SK-N-SH treated with all-trans-retinoic acid at 6 μM for 48 hours (cell line): ENCODE results near the gene RNASEH1.

Experiments used
- ATAC-seq: fragments of 200-7000 bp; cut with Tn5 transposase; 3 replicates; pipeline ENCODE4 v1.9.1; 2020; ENCODE audit warnings: mild to moderate bottlenecking, moderate library complexity
- ARNTL ChIP-seq: fragments of 450-650 bp; formaldehyde crosslinking; IDR thresholded peaks from 2 replicates; pipeline ENCODE4 v1.5.0; 2020; ENCODE audit warnings: low read depth, mild to moderate bottlenecking, moderate library complexity, borderline replicate concordance
- BACH2 ChIP-seq: fragments of 250-450 bp; sonication (Bioruptor Pico); IDR thresholded peaks from 2 replicates; pipeline ENCODE4 v1.9.0; 2021; ENCODE audit warnings: mild to moderate bottlenecking, borderline replicate concordance
- CSDC2 ChIP-seq: fragments of 250-450 bp; sonication (Bioruptor Pico); IDR thresholded peaks from 2 replicates; pipeline ENCODE4 v1.5.0; 2020; ENCODE audit warnings: mild to moderate bottlenecking, moderate library complexity
- CSRNP3 ChIP-seq: fragments of 250-450 bp; sonication (Bioruptor Pico); IDR thresholded peaks from 2 replicates; pipeline ENCODE4 v1.5.1; 2021; ENCODE audit warnings: mild to moderate bottlenecking, moderate library complexity
- ESRRG ChIP-seq: fragments of 250-450 bp; sonication (Bioruptor Pico); IDR thresholded peaks from 2 replicates; pipeline ENCODE4 v1.6.1; 2021; ENCODE audit warnings: mild to moderate bottlenecking
- GLIS3 ChIP-seq: fragments of 250-450 bp; sonication (Bioruptor Pico); IDR thresholded peaks from 2 replicates; pipeline ENCODE4 v1.5.0; 2020; ENCODE audit warnings: mild to moderate bottlenecking, moderate library complexity
- ISL1 ChIP-seq: fragments of 250-450 bp; sonication (Bioruptor Pico); IDR thresholded peaks from 2 replicates; pipeline ENCODE4 v2.1.2; 2022; ENCODE audit warnings: mild to moderate bottlenecking, moderate library complexity
- OSR1 ChIP-seq: fragments of 250-450 bp; sonication (Bioruptor Pico); IDR thresholded peaks from 2 replicates; pipeline ENCODE4 v1.8.0; 2022; ENCODE audit warnings: moderate library complexity, mild to moderate bottlenecking, inconsistent platforms
- PATZ1 ChIP-seq: fragments of 250-450 bp; sonication (Bioruptor Pico); IDR thresholded peaks from 2 replicates; pipeline ENCODE4 v1.8.0; 2020; ENCODE audit warnings: mild to moderate bottlenecking, moderate library complexity, borderline replicate concordance
- POU6F1 ChIP-seq: fragments of 250-450 bp; sonication (Bioruptor Pico); IDR thresholded peaks from 2 replicates; pipeline ENCODE4 v1.8.0; 2021; ENCODE audit warnings: low read depth, mild to moderate bottlenecking, moderate library complexity, borderline replicate concordance
- PPARA ChIP-seq: fragments of 250-450 bp; sonication (Bioruptor Pico); IDR thresholded peaks from 2 replicates; pipeline ENCODE4 v1.5.0; 2020; ENCODE audit warnings: mild to moderate bottlenecking, borderline replicate concordance
- RARB ChIP-seq: fragments of 250-450 bp; sonication (Bioruptor Pico); IDR thresholded peaks from 2 replicates; pipeline ENCODE4 v1.8.0; 2021; ENCODE audit warnings: mild to moderate bottlenecking, moderate library complexity
- TCF4 ChIP-seq: fragments of 250-450 bp; sonication (Bioruptor Pico); IDR thresholded peaks from 2 replicates; pipeline ENCODE4 v1.8.0; 2021; ENCODE audit warnings: mild to moderate bottlenecking, moderate library complexity, borderline replicate concordance
- TOX ChIP-seq: fragments of 250-450 bp; sonication (Bioruptor Pico); IDR thresholded peaks from 2 replicates; pipeline ENCODE4 v1.8.0; 2021; ENCODE audit warnings: mild to moderate bottlenecking, moderate library complexity, borderline replicate concordance
- ZC3H10 ChIP-seq: fragments of 250-450 bp; sonication (Bioruptor Pico); IDR thresholded peaks from 2 replicates; pipeline ENCODE4 v1.5.1; 2021; ENCODE audit warnings: mild to moderate bottlenecking, moderate library complexity
- ZFP30 ChIP-seq: fragments of 450-650 bp; formaldehyde crosslinking; IDR thresholded peaks from 2 replicates; pipeline ENCODE4 v1.5.0; 2022; ENCODE audit warnings: mild to moderate bottlenecking, moderate library complexity
- ZNF565 ChIP-seq: fragments of 450-650 bp; formaldehyde crosslinking; conservative IDR thresholded peaks from 2 replicates; pipeline ENCODE4 v1.5.0; 2020; ENCODE audit warnings: low read depth, mild to moderate bottlenecking, moderate library complexity
- ZNF70 ChIP-seq: fragments of 450-650 bp; formaldehyde crosslinking; IDR thresholded peaks from 2 replicates; pipeline ENCODE4 v1.5.0; 2020; ENCODE audit warnings: mild to moderate bottlenecking, moderate library complexity
- ZNF8 ChIP-seq: fragments of 450-650 bp; formaldehyde crosslinking; IDR thresholded peaks from 2 replicates; pipeline ENCODE4 v1.5.0; 2020; ENCODE audit warnings: mild to moderate bottlenecking, moderate library complexity
- TF ChIP-seq, protein P1 (sequence below): fragments of 250-450 bp; sonication (Bioruptor Pico); IDR thresholded peaks from 2 replicates; pipeline ENCODE4 v1.5.1; 2020; ENCODE audit warnings: low read depth, mild to moderate bottlenecking, moderate library complexity

Gene RNASEH1

GRCh38 chr2:3584076-3584475, 25.9 kb upstream of the RNASEH1 start (continued):
- TF ChIP-seq GLIS3 (CRISPR knock-in tag) (peak; percentile 79), ZC3H10 (no peak), ESRRG (CRISPR knock-in tag) (0 out of 2 replicates have a peak, but pooled peaks have one; percentile 5), ISL1 (CRISPR knock-in tag) (peak; percentile 63), ZFP30 (CRISPR knock-in tag) (0 out of 2 replicates have a peak, but pooled peaks have one; percentile 14)

- ATAC-seq = no peak
- TF ChIP-seq ZNF8 (CRISPR knock-in tag) = no peak
- TF ChIP-seq, protein P1, sequence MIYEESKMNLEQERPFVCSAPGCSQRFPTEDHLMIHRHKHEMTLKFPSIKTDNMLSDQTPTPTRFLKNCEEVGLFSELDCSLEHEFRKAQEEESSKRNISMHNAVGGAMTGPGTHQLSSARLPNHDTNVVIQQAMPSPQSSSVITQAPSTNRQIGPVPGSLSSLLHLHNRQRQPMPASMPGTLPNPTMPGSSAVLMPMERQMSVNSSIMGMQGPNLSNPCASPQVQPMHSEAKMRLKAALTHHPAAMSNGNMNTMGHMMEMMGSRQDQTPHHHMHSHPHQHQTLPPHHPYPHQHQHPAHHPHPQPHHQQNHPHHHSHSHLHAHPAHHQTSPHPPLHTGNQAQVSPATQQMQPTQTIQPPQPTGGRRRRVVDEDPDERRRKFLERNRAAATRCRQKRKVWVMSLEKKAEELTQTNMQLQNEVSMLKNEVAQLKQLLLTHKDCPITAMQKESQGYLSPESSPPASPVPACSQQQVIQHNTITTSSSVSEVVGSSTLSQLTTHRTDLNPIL (CRISPR knock-in tag) = peak; percentile 10; the same call in 1 of the 2 replicates
- 0 out of 2 replicates have a peak, but pooled peaks have one; percentile 30 for TF ChIP-seq CSRNP3 (CRISPR knock-in tag)
Observed at GRCh38 chr2:3581367-3582262, 23.5 kb upstream of the RNASEH1 start.

DNA sequence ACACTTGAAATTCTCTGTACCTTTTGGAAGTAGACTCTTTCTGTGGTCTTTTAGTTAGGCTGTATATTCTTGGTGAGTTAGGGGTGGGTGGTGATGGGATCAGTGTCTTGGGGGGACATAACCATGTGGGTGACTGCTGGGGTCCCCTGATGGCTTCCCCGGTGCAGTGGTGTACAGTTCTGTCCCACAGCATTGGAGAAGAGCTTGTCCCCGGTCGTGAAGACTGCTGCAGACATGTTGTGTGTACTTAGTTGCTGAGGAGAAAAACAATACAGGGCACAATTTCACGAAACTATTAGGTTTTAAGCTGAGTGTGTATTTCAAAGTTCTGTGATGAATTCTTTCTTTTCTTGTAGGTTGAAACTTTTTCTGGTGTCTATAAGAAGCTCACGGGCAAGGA, 22.3 kb upstream of the RNASEH1 start:
- ATAC-seq = no peak
- TF ChIP-seq, protein P1 (CRISPR knock-in tag) = no peak
- no peak for TF ChIP-seq PATZ1
- no peak for TF ChIP-seq TCF4 (CRISPR knock-in tag)
- no peak for TF ChIP-seq CSRNP3 (CRISPR knock-in tag)
- no peak for TF ChIP-seq GLIS3 (CRISPR knock-in tag)
- TF ChIP-seq POU6F1 = no peak
- TF ChIP-seq CSDC2 (CRISPR knock-in tag) = no peak
- TF ChIP-seq OSR1 (CRISPR knock-in tag) = no peak
- TF ChIP-seq ESRRG (CRISPR knock-in tag) = no peak
- no peak for TF ChIP-seq TOX (CRISPR knock-in tag)
- no peak for TF ChIP-seq ZC3H10
- TF ChIP-seq PPARA (CRISPR knock-in tag) = no peak

DNA sequence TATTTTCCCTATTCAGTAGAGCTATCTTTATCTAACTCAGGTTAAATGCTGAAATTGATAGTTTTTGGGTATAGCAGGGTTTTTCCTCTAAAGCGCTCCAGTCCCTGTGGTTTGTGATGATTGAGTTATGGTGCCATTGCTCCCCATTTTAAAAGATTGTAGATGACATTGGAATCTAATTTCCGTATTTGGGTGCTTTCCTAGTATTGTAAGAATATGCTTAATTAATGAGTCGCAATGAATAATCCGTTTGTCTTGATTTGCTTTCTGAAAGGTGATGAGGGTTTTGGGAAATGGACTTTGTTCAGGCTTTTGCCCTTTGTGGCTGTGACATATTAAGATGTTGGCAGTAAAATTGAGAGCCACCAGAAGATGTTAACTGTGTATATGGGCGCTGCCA, 20.9 kb upstream of the RNASEH1 start:
- TF ChIP-seq ARNTL (no peak), ZNF70 (CRISPR knock-in tag) (no peak), ZNF565 (CRISPR knock-in tag) (no peak), TCF4 (CRISPR knock-in tag) (no peak), GLIS3 (CRISPR knock-in tag) (no peak), ISL1 (CRISPR knock-in tag) (peak; percentile 31; the same call in 1 of the 2 replicates), ZC3H10 (peak; percentile 91; the same call in 1 of the 2 replicates), CSRNP3 (CRISPR knock-in tag) (no peak), ZNF8 (CRISPR knock-in tag) (no peak), BACH2 (CRISPR knock-in tag) (no peak), PATZ1 (peak; percentile 83; the same call in 1 of the 2 replicates), PPARA (CRISPR knock-in tag) (no peak), OSR1 (CRISPR knock-in tag) (no peak), RARB (CRISPR knock-in tag) (no peak), ZFP30 (CRISPR knock-in tag) (no peak)
- no peak for ATAC-seq
